MM.1S (cell line): ENCODE data around the gene GPSM1.

ENCODE experiments used
- DNase-seq: peaks from one replicate; pipeline ENCODE4 v3.0.0-alpha.2; 2015
- H2AFZ ChIP-seq: fragments of 300-600 bp; sonication (generic); 2 replicates; pipeline ENCODE4 v1.6.0; 2016; ENCODE audit warnings: antibody characterized with exemption, low read length
- H3F3A ChIP-seq: fragments of 300-600 bp; sonication (generic); 2 replicates; pipeline ENCODE4 v1.6.1; 2016; ENCODE audit warnings: mild to moderate bottlenecking, antibody characterized with exemption, low read length, moderate library complexity, mixed read lengths; ENCODE audit not compliant: insufficient read depth
- H3K27ac ChIP-seq: fragments of 300-600 bp; sonication (generic); 2 replicates; pipeline ENCODE4 v1.5.1; 2016; ENCODE audit warnings: mild to moderate bottlenecking, low read length
- H3K27me3 ChIP-seq: fragments of 300-600 bp; sonication (generic); replicated peaks from 2 replicates; pipeline ENCODE4 v1.6.0; 2016; ENCODE audit warnings: low read length; ENCODE audit not compliant: insufficient read depth
- H3K36me3 ChIP-seq: fragments of 300-600 bp; sonication (generic); replicated peaks from 2 replicates; pipeline ENCODE4 v1.6.1; 2016; ENCODE audit warnings: mild to moderate bottlenecking, low read length, mixed read lengths; ENCODE audit not compliant: insufficient read depth
- H3K4me1 ChIP-seq: fragments of 300-600 bp; sonication (generic); 2 replicates; pipeline ENCODE4 v1.6.1; 2016; ENCODE audit warnings: low read length, mixed read lengths
- H3K4me2 ChIP-seq: fragments of 300-600 bp; sonication (generic); 2 replicates; pipeline ENCODE4 v1.6.0; 2016; ENCODE audit warnings: low read depth, low read length
- H3K4me3 ChIP-seq: fragments of 300-600 bp; sonication (generic); 2 replicates; pipeline ENCODE4 v1.5.1; 2016; ENCODE audit warnings: low read length, mixed read lengths
- H3K79me2 ChIP-seq: fragments of 300-600 bp; sonication (generic); 2 replicates; pipeline ENCODE4 v1.6.1; 2016; ENCODE audit warnings: mixed run types, low read length, mixed read lengths
- H3K9ac ChIP-seq: fragments of 300-600 bp; sonication (generic); 2 replicates; pipeline ENCODE4 v1.6.1; 2016; ENCODE audit warnings: low read length, mixed read lengths
- H3K9me2 ChIP-seq: fragments of 300-600 bp; sonication (generic); replicated peaks from 2 replicates; pipeline ENCODE4 v1.6.1; 2016; ENCODE audit warnings: mild to moderate bottlenecking, low read length, mixed read lengths; ENCODE audit not compliant: insufficient read depth
- H3K9me3 ChIP-seq: fragments of 300-600 bp; sonication (generic); replicated peaks from 2 replicates; pipeline ENCODE4 v1.6.1; 2016; ENCODE audit warnings: mild to moderate bottlenecking, low read length, mixed read lengths; ENCODE audit not compliant: insufficient read depth
- H4K20me1 ChIP-seq: fragments of 300-600 bp; sonication (generic); 2 replicates; pipeline ENCODE4 v1.6.1; 2016; ENCODE audit warnings: mild to moderate bottlenecking, low read length, moderate library complexity, mixed read lengths; ENCODE audit not compliant: insufficient read depth
- CTCF ChIP-seq: fragments of 300-600 bp; sonication (generic); IDR thresholded peaks from 2 replicates; pipeline ENCODE4 v1.5.1; 2016; ENCODE audit warnings: antibody characterized with exemption, low read length, mixed read lengths
- EZH2 ChIP-seq: fragments of 300-600 bp; sonication (generic); optimal IDR thresholded peaks from 2 replicates; pipeline ENCODE3; 2017; ENCODE audit warnings: low read depth, mild to moderate bottlenecking, antibody characterized with exemption, low read length, mixed read lengths
- EZH2phosphoT487 ChIP-seq: fragments of 300-600 bp; sonication (generic); IDR thresholded peaks from 2 replicates; pipeline ENCODE4 v1.6.1; 2018; ENCODE audit warnings: antibody characterized with exemption, low read length

GPSM1 gene

GRCh38 chr9:136372561-136373299 is 45.4 kb downstream of the GPSM1 start:
- no peaks in the 10 kb centered on the region for H4K20me1 ChIP-seq
- no peak for DNase-seq
- no peaks in the 10 kb centered on the region for H3K36me3 ChIP-seq
- H3F3A ChIP-seq, result no peaks in the 10 kb centered on the region
- no peak overlapping the region for H3K4me2 ChIP-seq
- H3K9me2 ChIP-seq, result no peaks in the 10 kb centered on the region
- no peaks in the 10 kb centered on the region for H3K9me3 ChIP-seq
- no peak overlapping the region for H3K27ac ChIP-seq
- peaks cover 35% of the 10 kb centered on the region for H3K27me3 ChIP-seq
- H3K4me3 ChIP-seq, result no peak overlapping the region
- H3K4me1 ChIP-seq, result no peaks in the 10 kb centered on the region
- no peaks in the 10 kb centered on the region for H3K79me2 ChIP-seq
- H2AFZ ChIP-seq, result no peak overlapping the region
- no peak for TF ChIP-seq EZH2
- TF ChIP-seq EZH2phosphoT487, result no peak
- no peak for TF ChIP-seq CTCF
- no peak overlapping the region for H3K9ac ChIP-seq

GRCh38 chr9:136373300-136374182 is 46.2 kb downstream of the GPSM1 start, which contains the start of gene CARD9:
Gene CARD9 (minus strand): TSS chr9:136373669. CDS start chr9:136372078, 1,591 bp downstream.
- DNase-seq, result no peak
- Histone ChIP-seq H3K9ac (no peak within 1 kb of the TSS), H3K4me3 (no peak within 1 kb of the TSS), H3K9me3 (no peaks in the 10 kb centered on the region), H3F3A (no peaks in the 10 kb centered on the region), H4K20me1 (no peaks in the 10 kb centered on the region), H3K27ac (no peak within 1 kb of the TSS), H3K9me2 (no peaks in the 10 kb centered on the region), H3K79me2 (no peaks in the 10 kb centered on the region), H3K36me3 (no peaks in the 10 kb centered on the region), H3K4me2 (no peak within 1 kb of the TSS), H3K27me3 (peaks cover 28% of the 10 kb centered on the region), H3K4me1 (no peaks in the 10 kb centered on the region), H2AFZ (no peak within 1 kb of the TSS)
- TF ChIP-seq EZH2phosphoT487 (no peak), CTCF (no peak), EZH2 (no peak)

GRCh38 chr9:136374183-136374575 is 46.8 kb downstream of the GPSM1 start:
- no peaks in the 10 kb centered on the region for H3K4me1 ChIP-seq
- peaks cover 24% of the 10 kb centered on the region for H3K27me3 ChIP-seq
- H3K79me2 ChIP-seq, result no peaks in the 10 kb centered on the region
- no peak overlapping the region for H3K27ac ChIP-seq
- H3K4me2 ChIP-seq, result no peak overlapping the region
- no peaks in the 10 kb centered on the region for H4K20me1 ChIP-seq
- H3K36me3 ChIP-seq, result no peaks in the 10 kb centered on the region
- TF ChIP-seq CTCF (no peak), EZH2phosphoT487 (no peak)
- no peak overlapping the region for H3K9ac ChIP-seq
- H3K9me2 ChIP-seq, result no peaks in the 10 kb centered on the region
- DNase-seq, result no peak
- no peaks in the 10 kb centered on the region for H3F3A ChIP-seq
- no peak overlapping the region for H3K4me3 ChIP-seq
- H3K9me3 ChIP-seq, result no peaks in the 10 kb centered on the region
- H2AFZ ChIP-seq, result no peak overlapping the region
